Kidney epithelial cell (primary cell): Measurements from ENCODE around the gene ERICH6B. TPM values are rescaled to one million over a fixed set of nuclear protein-coding genes. Genes with fewer than 3 reads are reported as not detected.
A peak's percentile ranks its signal among the peaks of the same experiment; 100 is the strongest.

Source experiments
- DNase-seq: peaks from one replicate; pipeline ENCODE4 v3.0.0-alpha.2; 2010; ENCODE audit warnings: low read depth
- H3K27me3 ChIP-seq: 2 replicates; pipeline ENCODE4 v1.6.0; 2011; ENCODE audit warnings: low read length; ENCODE audit not compliant: control insufficient read depth, insufficient read depth
- H3K36me3 ChIP-seq: 2 replicates; pipeline ENCODE4 v1.5.1; 2011; ENCODE audit warnings: low read length; ENCODE audit not compliant: control insufficient read depth, insufficient read depth
- H3K4me3 ChIP-seq: 2 replicates; pipeline ENCODE4 v1.5.1; 2011; ENCODE audit warnings: low read depth, mild to moderate bottlenecking, control low read depth, low read length
- total RNA-seq: library from RNA; depleted of rRNA; stranded (reverse); fragments of >200 nt; gene quantifications from 2 replicates; pipeline ENCODE4 v1.2.3, GENCODE V29; 2015
- TF ChIP-seq, protein P1 (sequence below): IDR thresholded peaks from 2 replicates; pipeline ENCODE4 v1.5.1; 2011; ENCODE audit warnings: mild to moderate bottlenecking, moderate library complexity, low read length, control low read depth, inconsistent platforms; ENCODE audit not compliant: insufficient read depth, poor library complexity, severe bottlenecking

ERICH6B gene
- total RNA-seq, 1 donor from 2014 or later: not detected

DNA sequence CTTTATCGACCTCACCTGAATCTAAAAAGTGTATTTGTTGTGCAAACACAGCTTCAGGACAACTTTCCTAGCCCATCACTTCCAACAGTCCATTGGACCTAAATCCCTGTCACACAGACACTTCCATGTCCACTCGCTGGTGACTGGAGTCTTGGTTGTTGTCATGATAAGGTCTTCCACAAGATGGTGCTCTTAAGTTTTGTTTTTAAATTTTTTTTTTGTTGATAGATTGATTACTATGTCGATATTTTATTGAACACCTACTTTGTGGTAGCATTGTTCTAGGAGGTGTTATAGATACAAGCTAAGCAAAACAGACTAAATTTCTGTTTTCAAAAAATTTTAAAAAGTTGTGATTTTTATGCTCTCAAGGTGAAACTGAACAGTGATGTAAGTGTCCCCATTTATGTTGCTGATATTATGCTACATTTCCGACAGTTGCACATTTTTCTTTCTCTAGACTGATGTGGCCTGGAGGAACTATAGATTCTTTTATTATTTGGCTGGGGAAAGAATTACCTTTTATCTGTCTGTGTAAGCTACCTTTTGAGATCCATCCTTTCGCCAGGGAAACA lies 8.1 kb upstream of the ERICH6B start:
- TF ChIP-seq, protein P1, sequence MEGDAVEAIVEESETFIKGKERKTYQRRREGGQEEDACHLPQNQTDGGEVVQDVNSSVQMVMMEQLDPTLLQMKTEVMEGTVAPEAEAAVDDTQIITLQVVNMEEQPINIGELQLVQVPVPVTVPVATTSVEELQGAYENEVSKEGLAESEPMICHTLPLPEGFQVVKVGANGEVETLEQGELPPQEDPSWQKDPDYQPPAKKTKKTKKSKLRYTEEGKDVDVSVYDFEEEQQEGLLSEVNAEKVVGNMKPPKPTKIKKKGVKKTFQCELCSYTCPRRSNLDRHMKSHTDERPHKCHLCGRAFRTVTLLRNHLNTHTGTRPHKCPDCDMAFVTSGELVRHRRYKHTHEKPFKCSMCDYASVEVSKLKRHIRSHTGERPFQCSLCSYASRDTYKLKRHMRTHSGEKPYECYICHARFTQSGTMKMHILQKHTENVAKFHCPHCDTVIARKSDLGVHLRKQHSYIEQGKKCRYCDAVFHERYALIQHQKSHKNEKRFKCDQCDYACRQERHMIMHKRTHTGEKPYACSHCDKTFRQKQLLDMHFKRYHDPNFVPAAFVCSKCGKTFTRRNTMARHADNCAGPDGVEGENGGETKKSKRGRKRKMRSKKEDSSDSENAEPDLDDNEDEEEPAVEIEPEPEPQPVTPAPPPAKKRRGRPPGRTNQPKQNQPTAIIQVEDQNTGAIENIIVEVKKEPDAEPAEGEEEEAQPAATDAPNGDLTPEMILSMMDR: peak; percentile 52
- Histone ChIP-seq H3K27me3 (peaks cover 12% of the 10 kb centered on the region), H3K36me3 (no peaks in the 10 kb centered on the region), H3K4me3 (no peak overlapping the region)
- DNase-seq: no peak

GRCh38 chr13:45621950-45622349 lies 6.4 kb upstream of the ERICH6B start:
- Histone ChIP-seq H3K27me3 (peaks cover 12% of the 10 kb centered on the region), H3K36me3 (no peaks in the 10 kb centered on the region), H3K4me3 (no peak overlapping the region)
- no peak for DNase-seq
- TF ChIP-seq, protein P1: no peak

- TF ChIP-seq, protein P1: no peak
- H3K4me3 ChIP-seq: no peak overlapping the region
- DNase-seq: no peak
- H3K36me3 ChIP-seq: no peaks in the 10 kb centered on the region
- peaks cover 10% of the 10 kb centered on the region for H3K27me3 ChIP-seq
Observed at GRCh38 chr13:45607931-45608330, 7.6 kb downstream of the ERICH6B start.

DNA sequence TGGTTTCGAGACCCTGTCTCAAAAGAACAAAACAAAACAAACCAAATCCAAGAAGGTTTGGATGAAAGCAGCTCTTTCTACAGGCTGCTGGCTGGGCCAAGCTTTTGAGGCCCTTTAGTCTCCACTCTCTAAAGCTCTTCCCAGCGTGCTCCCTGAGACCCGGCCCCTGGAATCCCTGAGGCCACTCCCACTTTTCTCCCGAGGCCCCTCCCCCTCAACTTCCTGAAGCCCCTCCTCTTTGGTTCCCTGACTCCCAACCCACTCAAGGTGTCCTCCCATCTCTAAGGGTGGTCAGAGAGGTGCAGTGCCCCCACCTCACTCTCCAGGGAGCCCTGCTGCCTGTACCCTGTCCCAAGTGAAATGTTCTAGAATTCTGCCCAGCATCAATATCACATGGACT lies 10.6 kb downstream of the ERICH6B start:
- Histone ChIP-seq H3K4me3 (no peak overlapping the region), H3K27me3 (peaks cover 2% of the 10 kb centered on the region), H3K36me3 (no peaks in the 10 kb centered on the region)
- DNase-seq: no peak
- TF ChIP-seq, protein P1: no peak

GRCh38 chr13:45603338-45603737 lies 12.2 kb downstream of the ERICH6B start:
- no peak for DNase-seq
- Histone ChIP-seq H3K36me3 (no peaks in the 10 kb centered on the region), H3K4me3 (no peak overlapping the region), H3K27me3 (peaks cover 2% of the 10 kb centered on the region)
- TF ChIP-seq, protein P1: no peak
